Metanephros (tissue), 1 donor: ENCODE data around the gene SLITRK3. TPM values are rescaled to one million over a fixed set of nuclear protein-coding genes. Genes with fewer than 3 reads are reported as not detected.

Experiments
- total RNA-seq: library from RNA; depleted of rRNA; stranded (reverse); fragments of >200 nt; gene quantifications from one replicate; pipeline ENCODE4 v1.2.3, GENCODE V29; 2014

SLITRK3 gene, protein sequence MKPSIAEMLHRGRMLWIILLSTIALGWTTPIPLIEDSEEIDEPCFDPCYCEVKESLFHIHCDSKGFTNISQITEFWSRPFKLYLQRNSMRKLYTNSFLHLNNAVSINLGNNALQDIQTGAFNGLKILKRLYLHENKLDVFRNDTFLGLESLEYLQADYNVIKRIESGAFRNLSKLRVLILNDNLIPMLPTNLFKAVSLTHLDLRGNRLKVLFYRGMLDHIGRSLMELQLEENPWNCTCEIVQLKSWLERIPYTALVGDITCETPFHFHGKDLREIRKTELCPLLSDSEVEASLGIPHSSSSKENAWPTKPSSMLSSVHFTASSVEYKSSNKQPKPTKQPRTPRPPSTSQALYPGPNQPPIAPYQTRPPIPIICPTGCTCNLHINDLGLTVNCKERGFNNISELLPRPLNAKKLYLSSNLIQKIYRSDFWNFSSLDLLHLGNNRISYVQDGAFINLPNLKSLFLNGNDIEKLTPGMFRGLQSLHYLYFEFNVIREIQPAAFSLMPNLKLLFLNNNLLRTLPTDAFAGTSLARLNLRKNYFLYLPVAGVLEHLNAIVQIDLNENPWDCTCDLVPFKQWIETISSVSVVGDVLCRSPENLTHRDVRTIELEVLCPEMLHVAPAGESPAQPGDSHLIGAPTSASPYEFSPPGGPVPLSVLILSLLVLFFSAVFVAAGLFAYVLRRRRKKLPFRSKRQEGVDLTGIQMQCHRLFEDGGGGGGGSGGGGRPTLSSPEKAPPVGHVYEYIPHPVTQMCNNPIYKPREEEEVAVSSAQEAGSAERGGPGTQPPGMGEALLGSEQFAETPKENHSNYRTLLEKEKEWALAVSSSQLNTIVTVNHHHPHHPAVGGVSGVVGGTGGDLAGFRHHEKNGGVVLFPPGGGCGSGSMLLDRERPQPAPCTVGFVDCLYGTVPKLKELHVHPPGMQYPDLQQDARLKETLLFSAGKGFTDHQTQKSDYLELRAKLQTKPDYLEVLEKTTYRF
- 0.06 TPM for total RNA-seq

GRCh38 chr3:165195640-165196576 is at the start of gene SLITRK3:
SLITRK3 (minus strand) TSS chr3:165196384; CDS start chr3:165190830, 5,554 bp downstream.

Other genes with a start within 250 kb of the SLITRK3 start
- gene SI, start 117.9 kb downstream of the SLITRK3 start, total RNA-seq = under 0.01 TPM